IMR-90 (cell line): ENCODE results near the gene RALA. TPM values are rescaled to one million over a fixed set of nuclear protein-coding genes. Genes with fewer than 3 reads are reported as not detected.

Source experiments
- ATAC-seq: fragments of 200-7000 bp; cut with Tn5 transposase; 2 replicates; pipeline ENCODE4 v1.9.1; 2020; ENCODE audit warnings: low read depth, mild to moderate bottlenecking, moderate library complexity
- BruUV-seq: library from RNA; stranded (reverse); fragments of 400-500 nt; replicated peaks from 2 replicates; lab custom pipeline; 2021; lab: Mats Ljungman, UMichigan
- CTCF ChIA-PET: fragments of 300-600 bp; formaldehyde crosslinking; extraction: SDS; loops from one replicate; lab custom pipeline; 2021; ENCODE audit warnings: antibody characterized with exemption; lab: Yijun Ruan, JAX
- POLR2A ChIA-PET: fragments of 300-600 bp; sonication (Branson Sonifier 250); formaldehyde crosslinking; loops from one replicate; lab custom pipeline; 2022; ENCODE audit warnings: antibody characterized with exemption; ENCODE audit not compliant: unreplicated experiment; lab: Charles Lee
- DNase-seq: peaks from one replicate; pipeline ENCODE4 v3.0.0; 2013
- H2AFZ ChIP-seq: replicated peaks from 2 replicates; pipeline ENCODE3; 2013; ENCODE audit warnings: low read length, mild to moderate bottlenecking; ENCODE audit not compliant: poor library complexity
- H2AK5ac ChIP-seq: 2 replicates; pipeline ENCODE4 v1.6.1; 2013; ENCODE audit warnings: low read depth, low read length, inconsistent platforms
- H2AK9ac ChIP-seq: replicated peaks from 2 replicates; pipeline ENCODE3; 2013; ENCODE audit warnings: mild to moderate bottlenecking, low read depth, low read length, moderate library complexity; ENCODE audit not compliant: poor library complexity
- H2BK120ac ChIP-seq: 2 replicates; pipeline ENCODE4 v1.6.1; 2013; ENCODE audit warnings: low read depth, low read length, inconsistent platforms
- H2BK15ac ChIP-seq: 3 replicates; pipeline ENCODE4 v1.6.1; 2013; ENCODE audit warnings: low read depth, low read length, inconsistent platforms
- H2BK20ac ChIP-seq: 2 replicates; pipeline ENCODE4 v1.6.1; 2013; ENCODE audit warnings: low read depth, mild to moderate bottlenecking, inconsistent platforms, low read length, moderate library complexity
- H2BK5ac ChIP-seq: 2 replicates; pipeline ENCODE4 v1.6.1; 2013; ENCODE audit warnings: mild to moderate bottlenecking, low read depth, low read length, inconsistent platforms; ENCODE audit not compliant: poor library complexity, severe bottlenecking
- H3K14ac ChIP-seq: replicated peaks from 2 replicates; pipeline ENCODE4 v1.6.1; 2013; ENCODE audit warnings: low read depth, low read length, inconsistent platforms
- H3K18ac ChIP-seq: 2 replicates; pipeline ENCODE4 v1.6.1; 2013; ENCODE audit warnings: low read depth, low read length, control low read depth
- H3K23ac ChIP-seq: 2 replicates; pipeline ENCODE4 v1.6.1; 2013; ENCODE audit warnings: low read depth, low read length, inconsistent platforms
- H3K27ac ChIP-seq: 2 replicates; pipeline ENCODE4 v1.5.1; 2013; ENCODE audit warnings: mild to moderate bottlenecking, control low read depth, low read length; ENCODE audit not compliant: insufficient read depth
- H3K27me3 ChIP-seq: 2 replicates; pipeline ENCODE4 v1.6.1; 2013; ENCODE audit warnings: low read length; ENCODE audit not compliant: control insufficient read depth, insufficient read depth
- H3K36me3 ChIP-seq: 2 replicates; pipeline ENCODE4 v1.6.1; 2013; ENCODE audit warnings: low read length, mixed read lengths; ENCODE audit not compliant: control insufficient read depth, insufficient read depth
- H3K4ac ChIP-seq: 2 replicates; pipeline ENCODE4 v1.6.1; 2013; ENCODE audit warnings: low read depth, low read length, inconsistent platforms
- H3K4me1 ChIP-seq: 2 replicates; pipeline ENCODE4 v1.6.1; 2013; ENCODE audit warnings: low read length, mixed read lengths; ENCODE audit not compliant: control insufficient read depth, insufficient read depth
- H3K4me2 ChIP-seq: 2 replicates; pipeline ENCODE4 v1.6.1; 2013; ENCODE audit warnings: low read depth, mild to moderate bottlenecking, control low read depth, low read length, moderate library complexity
- H3K4me3 ChIP-seq: 2 replicates; pipeline ENCODE4 v1.5.1; 2013; ENCODE audit warnings: low read depth, mild to moderate bottlenecking, control low read depth, low read length, moderate library complexity; ENCODE audit not compliant: insufficient read depth
- H3K56ac ChIP-seq: 2 replicates; pipeline ENCODE4 v1.6.1; 2013; ENCODE audit warnings: low read length, inconsistent platforms; ENCODE audit not compliant: insufficient read depth; ENCODE audit errors: extremely low read depth
- H3K79me1 ChIP-seq, 2 experiments: 2 replicates each; pipeline ENCODE4 v1.6.1; 2013; ENCODE audit warnings: low read length in 2 of 2, inconsistent platforms in 1 of 2, low read depth in 1 of 2
- H3K9ac ChIP-seq: 2 replicates; pipeline ENCODE4 v1.6.1; 2013; ENCODE audit warnings: low read depth, low read length, control low read depth
- H3K9me1 ChIP-seq: 2 replicates; pipeline ENCODE4 v1.6.1; 2013; ENCODE audit warnings: low read length, inconsistent platforms; ENCODE audit not compliant: insufficient read depth
- H3K9me3 ChIP-seq: 2 replicates; pipeline ENCODE4 v1.6.1; 2013; ENCODE audit warnings: low read length; ENCODE audit not compliant: control insufficient read depth, insufficient read depth
- H4K20me1 ChIP-seq: 2 replicates; pipeline ENCODE4 v1.6.1; 2013; ENCODE audit warnings: low read length, inconsistent platforms; ENCODE audit not compliant: insufficient read depth
- H4K5ac ChIP-seq: 2 replicates; pipeline ENCODE4 v1.6.1; 2013; ENCODE audit warnings: mild to moderate bottlenecking, low read depth, low read length, control low read depth
- H4K8ac ChIP-seq, 2 experiments: 2 replicates each; pipeline ENCODE4 v1.6.1; 2013; ENCODE audit warnings: low read depth in 2 of 2, low read length in 2 of 2, control low read depth in 1 of 2, inconsistent platforms in 1 of 2
- H4K91ac ChIP-seq: 2 replicates; pipeline ENCODE4 v1.6.1; 2013; ENCODE audit warnings: low read depth, low read length, inconsistent platforms; ENCODE audit not compliant: insufficient read depth
- MXI1 ChIP-seq: IDR thresholded peaks from 2 replicates; pipeline ENCODE4 v1.6.1; 2012; ENCODE audit warnings: low read depth, mild to moderate bottlenecking, low read length, moderate library complexity, borderline replicate concordance
- NFE2L2 ChIP-seq: fragments of 150-350 bp; IDR thresholded peaks from 2 replicates; pipeline ENCODE4 v1.6.1; 2016; ENCODE audit warnings: low read depth, mild to moderate bottlenecking, low read length
- RCOR1 ChIP-seq: IDR thresholded peaks from 2 replicates; pipeline ENCODE4 v1.6.1; 2012; ENCODE audit warnings: mild to moderate bottlenecking, low read length, improper control_type of control experiment; ENCODE audit not compliant: insufficient replicate concordance
- RFX5 ChIP-seq: IDR thresholded peaks from 2 replicates; pipeline ENCODE4 v1.8.0; 2012; ENCODE audit warnings: low read depth, mild to moderate bottlenecking, low read length, moderate library complexity
- WGBS, 2 experiments: methylation state at CpG; one replicate each; pipeline versions ENCODE4 v1.1.5 to v1.1.7; 2013; ENCODE audit warnings: missing lambda C conversion rate in 2 of 2; ENCODE audit not compliant: insufficient read length in 1 of 2; ENCODE audit errors: extremely low coverage in 2 of 2; 5-methylcytosine and 5-hydroxymethylcytosine counted together
- dilution Hi-C: fragments of 300-500 bp; cut with HindIII; formaldehyde crosslinking; loops from one replicate; pipeline ENCODE4 v1.14.3; 2018; ENCODE audit warnings: low sequenced_read_pairs; ENCODE audit not compliant: unreplicated experiment
- in situ Hi-C: fragments of 300-500 bp; cut with MboI; formaldehyde crosslinking; loops from 3 replicates; pipeline ENCODE4 v1.14.3; 2019; ENCODE audit warnings: low sequenced_read_pairs, inconsistent platforms, mixed read lengths
- intact Hi-C: fragments of 100-400 bp; cut with micrococcal nuclease; formaldehyde crosslinking; loops from 2 replicates; pipeline ENCODE4 v1.10.0; 2022
- polyA plus RNA-seq, 3 experiments: library from polyadenylated mRNA; depleted of rRNA; stranded (reverse); fragments of >200 nt; gene quantifications; 2 replicates each; pipeline ENCODE4 v1.2.3, GENCODE V29; 2012; ENCODE audit warnings: low replicate concordance in 1 of 3
- total RNA-seq: library from RNA; depleted of rRNA; stranded (reverse); fragments of >200 nt; gene quantifications from 2 replicates; pipeline ENCODE4 v1.2.3, GENCODE V29; 2012

Gene RALA
- total and polyA plus RNA-seq, 2 of the 4 experiments (the other 2 are of a cell fraction): 7.7 to 20.5 TPM

- no peak overlapping the region for H2AFZ ChIP-seq
- H3K79me1 ChIP-seq: peaks cover under 1 to 6% of the 10 kb centered on the region in 2 experiments; a peak in 2 of 4 replicates
- DNase-seq (peak; percentile 76), ATAC-seq (no peak)
- no TSS peak for BruUV-seq
- H4K5ac ChIP-seq: peak overlapping the region; percentile 16; the same call in 1 of the 2 replicates
- H2BK5ac ChIP-seq: no peak overlapping the region
- TF ChIP-seq RFX5 (no peak), RCOR1 (no peak), NFE2L2 (no peak), MXI1 (no peak)
- intact Hi-C loops (no loop called here), dilution Hi-C loops (no loop called here), in situ Hi-C loops (no loop called here)
- CTCF ChIA-PET: interaction anchor here (0.5 kb wide), 1 partner anchor 16 kb away, joined by 3 read pairs; no protein-coding TSS in a partner anchor
- H3K9ac ChIP-seq: no peak overlapping the region
- no peak overlapping the region for H3K4me2 ChIP-seq
- H4K20me1 ChIP-seq: no peaks in the 10 kb centered on the region
- POLR2A ChIA-PET: no interaction called here
- H3K18ac ChIP-seq: no peak overlapping the region
- H4K91ac ChIP-seq: no peak overlapping the region
- peaks cover 2% of the 10 kb centered on the region; the same call in 1 of the 2 replicates for H3K9me1 ChIP-seq
- 0 out of 2 replicates have a peak overlapping the region, but pooled peaks have one; percentile 21 for H2BK120ac ChIP-seq
- H3K36me3 ChIP-seq: no peaks in the 10 kb centered on the region
- H3K27ac ChIP-seq: no peak overlapping the region
- H2BK20ac ChIP-seq: no peak overlapping the region
- no CpG with 5 or more reads among the region's 4 CpGs for WGBS, 2 experiments
- no peak overlapping the region for H2BK15ac ChIP-seq
- peaks cover 15% of the 10 kb centered on the region for H3K4me1 ChIP-seq
- H4K8ac ChIP-seq: no peak overlapping the region
- no peak overlapping the region for H3K56ac ChIP-seq
- no peaks in the 10 kb centered on the region for H3K9me3 ChIP-seq
- no peak overlapping the region for H3K4me3 ChIP-seq
- no peaks in the 10 kb centered on the region for H3K27me3 ChIP-seq
- no peak overlapping the region for H2AK5ac ChIP-seq
- no peak overlapping the region for H3K4ac ChIP-seq
- no peak overlapping the region for H3K23ac ChIP-seq
- H2AK9ac ChIP-seq: no peak overlapping the region
- no peak overlapping the region for H3K14ac ChIP-seq
These were observed 9.8 kb upstream of the RALA start for GRCh38 chr7:39613577-39613976.
